ENCODE results near the gene HRG.

Gene HRG

GRCh38 chr3:186638259-186638658 is 27.6 kb upstream of the HRG start:
- DNase-seq (ENCODE audit: low spot score): no peak

DNA sequence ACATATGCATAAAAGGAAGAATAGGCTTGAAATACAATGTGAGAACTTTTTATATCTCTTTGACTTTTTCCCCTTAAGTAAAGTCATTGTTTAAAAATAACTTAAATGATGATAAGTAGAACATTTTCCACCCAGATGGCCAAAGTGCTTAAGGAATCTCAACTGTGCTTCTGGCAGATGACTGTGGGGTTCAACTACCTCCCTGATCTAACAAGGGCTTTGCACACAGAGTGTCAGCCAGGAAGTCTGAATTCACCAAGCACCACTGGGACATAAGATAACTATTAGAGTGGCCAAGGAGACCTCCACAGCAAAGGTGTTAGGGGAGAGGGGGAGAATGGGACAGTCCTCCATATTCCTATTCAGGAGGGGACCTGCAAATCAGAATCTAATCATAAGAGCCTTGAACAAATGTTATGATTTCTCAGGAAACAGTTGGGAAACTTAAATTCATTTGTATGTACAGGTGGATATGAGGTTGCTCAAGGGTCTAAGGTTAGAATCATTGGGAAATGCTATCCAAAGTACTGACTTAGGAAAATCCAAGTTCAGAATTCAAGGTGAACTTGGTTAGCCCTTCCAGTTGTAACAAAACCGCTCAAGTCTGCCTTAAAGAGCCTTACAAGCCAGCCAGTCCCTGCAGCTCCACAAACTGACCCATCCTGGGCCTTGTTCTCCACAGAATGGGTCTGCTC is 25.9 kb upstream of the HRG start, which contains the start of gene FETUB:
Gene FETUB (plus strand): TSS at position 622 of the 695 bp plus-strand sequence. CDS start 62 bp downstream, at position 684.
- no peak for DNase-seq (ENCODE audit: low spot score)

GRCh38 chr3:186640473-186640818 is 25.4 kb upstream of the HRG start:
- no peak for DNase-seq (ENCODE audit: low spot score)

GRCh38 chr3:186640929-186641328 is 24.9 kb upstream of the HRG start:
- DNase-seq (ENCODE audit: low spot score): no peak

DNA sequence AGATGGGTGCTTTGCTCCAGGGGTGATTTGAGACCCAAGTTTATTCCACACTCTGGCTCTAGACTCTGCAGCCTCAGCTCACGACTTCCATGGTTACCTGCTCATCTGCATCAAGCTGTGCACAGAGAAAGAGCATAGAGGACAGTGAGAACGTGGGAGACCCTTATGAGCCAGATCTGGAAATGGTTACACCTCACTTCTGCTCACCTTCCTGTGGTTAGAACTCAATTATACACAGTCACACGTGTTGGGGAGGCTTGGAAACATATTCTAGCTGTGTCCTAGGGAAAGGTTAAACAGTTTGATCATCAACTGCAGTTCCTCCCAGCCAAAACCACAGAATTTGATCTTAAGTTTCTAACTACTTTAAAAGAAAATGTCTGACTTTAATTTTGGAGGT is 23.8 kb upstream of the HRG start:
- no peak for DNase-seq (ENCODE audit: low spot score)

DNA sequence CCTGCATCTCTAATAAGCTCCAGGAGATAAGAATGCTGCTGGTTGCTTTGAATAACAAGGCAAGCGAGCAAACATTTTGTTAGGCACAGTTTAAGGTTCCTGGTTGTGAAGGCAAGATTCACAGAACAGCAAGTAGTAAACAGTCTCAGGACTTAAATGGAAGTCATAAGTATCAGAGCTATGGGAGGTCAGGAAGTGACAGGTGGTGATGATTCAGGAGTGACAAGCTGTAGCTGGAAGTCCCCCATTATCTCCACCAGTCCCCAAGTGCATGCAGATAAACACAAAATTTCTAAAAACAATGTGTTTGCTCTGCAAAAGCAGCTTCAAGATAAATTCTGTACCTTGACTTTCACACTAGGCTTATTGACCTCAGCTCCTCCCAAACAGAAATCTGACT is 22.3 kb upstream of the HRG start:
- DNase-seq (ENCODE audit: low spot score): no peak

GRCh38 chr3:186644683-186645082 is 21.1 kb upstream of the HRG start:
- DNase-seq (ENCODE audit: low spot score): no peak

- DNase-seq (ENCODE audit: low spot score): no peak
Observed at GRCh38 chr3:186646106-186646505, 19.7 kb upstream of the HRG start.

DNA sequence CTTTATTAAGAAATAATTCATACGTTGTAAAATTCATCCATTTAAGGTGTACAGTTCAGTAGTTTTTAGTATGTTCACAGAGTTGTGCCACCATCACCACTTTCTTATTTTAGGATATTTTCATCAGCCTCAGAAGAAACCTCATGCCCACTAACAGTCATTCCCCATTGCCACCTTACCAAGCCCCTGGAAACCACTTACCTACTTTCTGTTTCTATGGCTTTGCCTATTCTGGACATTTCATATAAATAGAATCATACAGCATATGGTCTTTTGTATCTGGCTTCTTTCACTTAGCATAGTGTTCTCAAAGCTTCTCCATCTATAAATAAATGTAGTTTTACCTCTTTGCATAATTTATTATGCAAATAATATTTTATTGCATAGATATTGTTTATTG is 19.0 kb upstream of the HRG start:
- DNase-seq (ENCODE audit: low spot score): no peak

- no peak for DNase-seq (ENCODE audit: low spot score)
Observed at GRCh38 chr3:186648851-186649250, 17.0 kb upstream of the HRG start.

DNA sequence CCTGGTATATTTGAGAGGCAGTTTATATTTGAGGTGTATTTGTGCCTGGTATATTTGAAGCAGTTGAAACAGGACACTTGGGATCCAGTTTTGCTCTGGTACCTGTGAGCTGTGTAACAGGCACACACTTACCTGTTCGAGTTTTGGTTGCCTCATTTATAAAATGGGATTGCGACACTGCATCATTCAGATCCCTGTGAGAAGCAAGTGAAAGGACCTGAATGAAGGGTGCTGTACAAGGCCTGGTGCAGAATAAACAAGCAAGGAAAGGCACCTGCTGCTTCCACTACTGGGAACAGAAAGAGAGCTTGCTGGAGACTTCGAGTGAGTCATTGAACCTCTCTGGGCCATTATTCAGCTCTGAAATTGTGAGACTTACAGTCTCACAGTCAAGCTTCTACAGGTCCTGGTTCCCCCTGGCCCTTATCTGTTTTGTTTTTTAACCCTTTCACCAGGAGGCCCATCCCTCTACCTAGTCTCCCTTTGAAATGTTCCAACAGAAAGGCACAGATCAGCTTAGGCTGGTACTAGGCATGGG is 14.1 kb upstream of the HRG start:
- no peak for DNase-seq (ENCODE audit: low spot score)

DNA sequence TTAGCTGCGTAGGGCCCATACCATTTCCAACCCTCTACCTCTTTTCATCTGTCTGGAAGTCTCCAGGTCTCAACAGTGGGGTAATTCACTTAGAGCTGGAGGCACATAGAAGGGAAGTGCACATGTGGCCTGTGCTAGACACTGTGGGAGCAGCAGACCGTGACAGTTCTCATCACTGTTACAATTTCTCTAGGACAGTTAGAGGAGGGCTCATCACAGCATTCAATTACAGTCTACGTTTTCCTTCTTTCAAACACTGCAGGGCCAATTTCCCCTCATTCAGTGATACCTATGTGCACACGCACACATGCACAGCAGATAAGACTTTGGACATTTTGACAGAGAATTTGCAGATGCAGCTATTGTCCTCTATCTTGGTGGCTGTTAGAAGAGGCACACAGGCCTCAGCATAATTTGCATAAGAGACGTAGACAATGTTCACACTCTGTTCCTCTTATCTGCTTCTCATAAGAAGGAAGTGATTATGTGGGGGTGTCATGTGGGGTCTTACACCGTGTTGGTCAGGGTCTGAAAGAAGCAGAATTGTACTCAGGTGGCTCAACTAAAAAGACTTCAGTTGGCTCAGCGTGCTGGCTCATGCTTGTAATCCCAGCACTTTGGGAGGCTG is 12.6 kb upstream of the HRG start:
- DNase-seq (ENCODE audit: low spot score): no peak

DNA sequence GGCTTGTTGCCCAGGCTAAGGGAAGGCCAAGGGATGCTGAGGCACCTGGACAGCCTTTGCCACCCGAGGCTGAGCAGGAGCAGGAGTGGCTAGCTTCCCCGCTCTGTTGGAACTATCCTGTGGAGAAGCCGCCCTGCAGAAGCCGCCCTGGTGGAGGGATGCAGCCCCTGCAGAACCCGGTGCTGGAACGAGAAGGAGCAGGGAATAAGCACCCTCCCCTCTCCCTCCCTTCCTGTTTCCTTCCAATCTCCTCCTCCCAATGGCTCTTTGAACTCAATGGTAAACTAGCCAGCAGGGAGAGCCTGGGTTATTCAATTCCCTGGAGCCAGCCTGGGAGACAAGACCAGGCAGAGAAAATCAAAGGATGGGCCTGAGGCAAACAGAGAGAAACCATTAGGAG is 11.8 kb upstream of the HRG start:
- no peak for DNase-seq (ENCODE audit: low spot score)

DNA sequence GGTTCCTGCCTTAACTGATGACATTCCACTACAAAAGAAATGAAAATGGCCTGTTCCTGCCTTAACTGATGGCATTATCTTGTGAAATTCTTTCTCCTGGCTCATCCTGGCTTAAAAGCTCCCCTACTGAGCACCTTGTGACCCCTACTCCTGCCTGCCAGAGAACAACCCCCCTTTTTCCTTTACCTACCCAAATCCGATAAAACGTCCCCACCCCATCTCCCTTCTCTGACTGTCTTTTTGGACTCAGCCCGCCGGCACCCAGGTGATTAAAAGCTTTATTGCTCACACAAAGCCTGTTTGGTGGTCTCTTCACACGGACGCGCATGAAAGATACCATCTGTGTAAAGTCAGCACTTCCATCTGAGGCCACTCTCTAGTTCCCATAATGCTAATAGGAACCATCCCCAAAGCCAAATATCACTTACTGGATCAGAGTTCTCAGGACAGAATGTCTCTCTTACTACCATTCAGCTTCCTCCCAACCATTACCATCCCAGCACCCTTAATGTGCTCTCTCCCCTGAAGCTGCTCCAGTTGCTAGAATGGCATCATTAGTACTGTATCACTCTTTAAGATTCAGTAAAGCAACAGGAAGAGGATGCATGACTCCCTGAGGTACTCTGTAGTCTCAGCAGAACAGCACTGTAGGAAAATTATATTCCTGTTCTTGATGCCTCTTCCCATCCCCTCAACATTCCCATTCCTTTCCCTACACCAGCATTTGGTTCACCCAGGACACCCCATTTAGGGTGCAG is 2.3 kb upstream of the HRG start:
- no peak for DNase-seq (ENCODE audit: low spot score)

DNA sequence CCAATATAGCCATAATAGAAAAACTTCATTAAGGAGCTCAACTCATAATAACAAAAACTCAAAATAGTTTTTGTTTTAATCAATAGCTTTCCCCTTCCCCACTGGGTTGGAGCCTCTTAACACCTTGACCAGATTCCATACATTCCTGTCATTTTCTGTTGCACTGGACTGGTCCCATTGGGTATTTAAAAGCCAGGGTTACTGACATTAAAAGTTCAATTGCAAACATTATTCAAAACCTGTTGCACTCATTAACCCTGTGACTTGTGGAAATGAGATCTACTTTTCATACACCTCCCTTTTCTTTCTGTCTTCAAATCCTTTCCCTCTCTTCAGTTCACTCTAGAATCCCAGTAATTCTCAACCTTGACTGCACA is 1.7 kb upstream of the HRG start:
- DNase-seq (ENCODE audit: low spot score): no peak

GRCh38 chr3:186664506-186664905 is 1.3 kb upstream of the HRG start:
- DNase-seq (ENCODE audit: low spot score): no peak

- DNase-seq (ENCODE audit: low spot score): no peak
Observed at GRCh38 chr3:186668426-186668825, 2.6 kb downstream of the HRG start.

GRCh38 chr3:186669378-186670084 is 3.7 kb downstream of the HRG start:
- no peak for DNase-seq (ENCODE audit: low spot score)

DNA sequence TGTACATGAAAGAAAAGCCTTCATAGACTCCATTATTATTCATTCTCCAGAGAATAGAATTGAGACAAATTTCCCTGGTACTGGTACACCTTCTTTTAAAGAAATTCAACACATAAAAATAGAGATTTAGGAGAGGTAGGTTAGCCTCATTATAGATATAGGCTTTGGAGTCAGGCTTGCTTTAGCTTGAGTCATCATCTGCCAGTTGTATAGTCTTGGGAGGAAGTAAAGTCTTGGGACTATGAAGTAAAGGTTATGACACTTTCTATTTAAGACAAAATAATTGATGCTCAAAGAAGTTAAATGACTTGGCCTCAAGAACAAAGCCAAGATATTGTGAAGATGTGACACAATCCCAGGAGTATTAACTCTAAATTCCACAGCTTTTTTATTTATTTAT is 4.3 kb downstream of the HRG start:
- no peak for DNase-seq (ENCODE audit: low spot score)

DNA sequence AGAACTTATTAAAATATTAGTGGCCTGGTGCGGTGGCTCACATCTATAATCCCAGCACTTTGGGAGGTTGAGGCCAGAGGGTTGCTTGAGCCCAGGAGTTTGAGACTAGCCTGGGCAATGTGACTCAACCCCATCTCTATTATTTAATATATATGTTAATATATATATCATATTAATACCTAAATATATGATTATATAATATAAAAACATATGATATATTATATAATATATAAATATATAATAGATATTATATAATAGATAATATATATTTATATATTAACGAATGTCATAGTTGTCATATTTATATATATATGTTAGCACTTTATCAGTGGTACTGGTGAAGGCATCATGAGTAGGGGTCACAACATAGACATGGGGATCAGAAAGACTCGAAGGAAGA is 5.2 kb downstream of the HRG start:
- DNase-seq (ENCODE audit: low spot score): no peak

- DNase-seq (ENCODE audit: low spot score): no peak
Observed at GRCh38 chr3:186678604-186679003, 12.8 kb downstream of the HRG start.

DNA sequence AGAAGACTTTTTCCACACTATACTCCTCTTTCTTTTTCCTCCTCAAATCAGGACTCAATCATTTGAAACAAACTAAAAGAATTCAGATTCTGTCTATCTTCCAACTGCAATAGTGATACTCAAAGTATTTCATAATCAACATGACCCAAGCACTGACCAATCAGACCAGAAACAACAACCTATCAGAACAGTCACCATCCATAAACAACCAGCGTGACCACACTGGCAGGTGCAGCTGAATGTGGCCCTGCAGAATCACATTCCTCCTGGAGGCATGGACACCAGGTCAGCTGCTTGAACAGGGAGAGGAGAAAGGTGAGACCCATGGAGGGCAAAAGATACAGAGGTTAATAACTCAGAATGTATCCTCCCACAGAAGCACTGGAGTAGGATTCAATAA is 13.3 kb downstream of the HRG start:
- DNase-seq (ENCODE audit: low spot score): no peak

DNA sequence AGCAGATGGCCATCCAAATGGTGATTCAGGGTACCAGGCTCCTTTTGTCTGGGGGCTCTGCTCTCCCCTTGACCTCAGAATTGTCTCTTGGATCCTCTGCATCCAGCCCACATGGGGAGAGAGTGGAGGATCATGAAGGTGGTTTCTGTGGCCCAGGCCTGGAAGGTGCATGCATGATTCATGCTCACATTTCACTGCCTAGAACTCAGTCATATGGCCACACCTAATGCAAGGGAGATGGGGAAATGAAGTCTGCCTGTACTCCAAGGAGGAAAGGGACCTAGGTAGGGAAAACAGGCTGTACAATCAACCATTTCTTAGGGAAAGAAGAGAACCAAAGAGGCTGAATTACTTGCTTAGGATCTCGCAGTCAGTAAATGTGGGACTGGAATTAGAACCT is 15.1 kb downstream of the HRG start:
- DNase-seq (ENCODE audit: low spot score): no peak

All from CD4-positive, alpha-beta T cell treated with Interleukin-15 for 4 hours (primary cell).